SIG-M5 treated with dmso at 0.1 percent for 504 hours (cell line): ENCODE measurements around the gene GLIS1.

Source experiments
- DNase-seq: peaks from one replicate; lab custom pipeline; 2025; ENCODE audit not compliant: unreplicated experiment; lab: John Stamatoyannopoulos, UW

The GLIS1 gene

DNA sequence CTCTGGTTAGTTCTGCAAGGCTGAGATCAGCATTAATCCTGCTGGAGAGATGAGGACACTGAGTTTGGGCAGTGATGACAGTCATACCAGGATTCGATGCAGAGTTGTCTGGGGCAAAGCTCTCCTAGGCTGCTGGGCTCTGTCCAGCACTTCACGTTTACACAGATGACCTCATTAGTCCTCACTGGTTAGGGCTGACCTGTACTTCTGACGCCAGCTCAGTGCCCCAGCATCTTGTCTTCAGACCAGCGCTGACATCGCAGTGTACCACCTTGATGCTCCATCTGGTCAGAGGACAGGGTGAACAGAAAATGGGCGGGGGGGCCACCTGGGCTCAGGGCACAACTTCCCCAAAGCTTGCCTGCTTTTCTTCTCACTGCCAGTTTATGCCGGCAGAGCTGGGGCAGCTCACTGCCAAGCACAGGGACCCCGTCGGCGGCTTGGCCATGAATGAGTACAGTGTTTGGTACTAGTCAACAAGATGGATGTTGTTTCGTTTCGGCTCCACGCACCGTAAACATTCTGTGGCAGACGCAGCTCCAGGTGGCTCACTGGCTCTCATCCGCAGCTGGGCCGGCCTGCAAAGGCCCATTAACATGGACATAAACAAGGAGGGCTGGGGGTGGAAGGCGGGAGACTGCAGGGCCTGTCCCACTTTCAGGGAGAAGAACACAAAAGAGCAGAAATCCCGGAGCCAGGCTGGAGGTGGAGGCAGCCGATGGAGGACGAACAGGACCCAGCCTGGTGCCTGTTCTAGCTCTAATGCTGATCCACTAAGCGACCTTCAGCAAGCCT is 118.7 kb downstream of the GLIS1 start:
- DNase-seq: no peak

DNA sequence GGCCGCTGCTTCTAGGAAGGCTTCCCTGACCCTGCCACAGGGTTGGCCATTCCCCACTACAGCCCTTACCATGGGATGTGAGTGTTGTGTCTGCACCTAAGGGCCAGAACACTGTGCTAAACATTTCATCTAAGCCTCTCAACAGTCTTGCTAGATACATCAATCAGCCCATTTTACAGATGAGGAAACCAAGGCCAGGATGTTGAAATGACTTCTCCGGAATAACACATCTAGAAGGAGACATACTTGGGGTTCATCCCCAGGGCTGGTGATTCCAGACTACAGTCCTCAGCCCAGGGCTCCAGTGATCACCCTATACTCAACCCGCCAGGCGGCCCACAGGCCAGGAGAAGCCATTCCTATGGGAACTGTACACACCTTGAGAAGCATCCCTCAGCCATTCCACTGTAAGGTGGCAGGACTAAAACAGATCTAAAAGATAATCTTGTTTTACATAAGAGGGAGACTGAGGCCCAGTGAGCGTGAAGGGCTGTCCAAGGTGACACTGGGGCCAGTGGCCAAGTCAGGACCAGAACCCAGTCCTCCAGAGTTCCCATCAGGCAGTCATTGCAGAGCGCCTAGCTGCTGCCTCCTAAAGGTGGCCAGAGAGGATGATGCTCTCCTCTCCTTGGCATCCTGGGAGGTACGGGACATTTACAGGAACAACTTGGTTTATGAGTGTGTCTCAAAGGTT is 119.5 kb downstream of the GLIS1 start:
- no peak for DNase-seq

DNA sequence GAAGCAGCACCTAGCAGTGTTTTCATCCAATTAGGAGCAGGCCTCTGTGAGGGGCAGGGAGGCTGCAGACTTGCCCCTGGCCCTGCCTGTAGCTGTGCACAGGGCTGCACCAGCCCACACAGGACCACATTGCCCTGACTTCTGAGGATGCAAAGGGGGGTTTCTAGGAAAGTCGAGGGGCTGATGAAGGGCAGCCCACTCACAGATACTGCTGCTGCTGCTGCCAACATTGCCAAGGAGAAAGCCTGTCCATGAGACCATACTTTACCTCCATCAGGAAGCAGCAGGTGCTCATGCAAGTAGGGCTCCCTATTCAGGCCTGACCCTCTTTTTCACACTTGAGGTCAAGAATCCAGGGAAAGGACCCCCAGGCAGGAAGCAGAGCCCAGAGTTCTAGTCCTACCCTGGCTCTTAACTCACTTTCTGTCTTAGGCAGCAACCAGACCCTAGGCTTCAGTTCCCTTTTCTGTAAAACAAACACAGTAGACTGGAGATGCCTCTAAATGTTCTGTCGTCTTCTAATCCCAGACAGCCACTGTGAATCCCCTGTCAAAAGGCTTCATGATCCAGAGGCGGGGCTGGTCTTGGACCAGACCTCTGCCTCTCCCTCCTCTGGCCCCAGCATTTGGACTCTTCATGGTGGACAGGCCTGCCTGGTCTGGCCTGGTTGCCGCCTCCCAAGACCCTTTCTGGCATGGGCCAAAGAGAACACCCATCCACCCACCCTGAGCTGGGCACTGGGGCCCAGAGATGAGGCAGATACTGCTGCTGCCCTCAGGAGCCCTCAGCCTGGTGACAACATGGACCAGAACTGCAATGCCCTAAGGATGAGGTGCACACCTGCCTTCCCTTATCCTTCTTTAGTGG is 120.2 kb downstream of the GLIS1 start:
- DNase-seq: no peak

DNA sequence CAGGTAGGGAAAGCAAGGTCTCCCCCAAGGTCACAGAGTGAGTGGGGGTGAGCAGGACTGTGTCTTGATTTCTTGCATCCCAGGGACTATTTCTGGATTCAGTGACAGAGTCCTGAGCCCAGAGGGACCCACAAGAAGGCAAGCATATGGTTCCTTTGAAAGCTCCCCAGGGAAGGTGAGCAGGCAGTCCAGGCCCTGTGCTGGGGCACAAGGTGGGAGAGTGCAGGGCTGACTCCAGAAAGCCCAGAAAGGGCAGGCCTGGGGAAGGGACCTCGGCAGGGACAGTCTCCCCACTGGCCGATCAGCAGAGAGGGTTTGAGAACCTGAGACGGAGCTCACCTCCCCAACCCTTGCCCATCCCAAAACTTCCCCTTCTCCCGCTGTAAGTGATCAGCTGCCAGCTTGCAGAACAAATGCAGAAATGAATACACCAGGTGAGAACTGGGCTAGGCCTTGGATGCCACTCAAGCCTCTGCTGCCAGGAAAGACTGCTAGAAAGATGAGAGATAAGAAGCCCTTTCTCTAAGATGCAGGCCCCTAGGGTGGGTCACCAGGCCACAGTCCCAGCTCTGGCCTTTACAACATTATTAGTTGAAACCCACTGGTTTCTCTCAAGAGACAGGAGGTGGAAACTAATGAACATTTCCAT is 121.0 kb downstream of the GLIS1 start:
- no peak for DNase-seq

DNA sequence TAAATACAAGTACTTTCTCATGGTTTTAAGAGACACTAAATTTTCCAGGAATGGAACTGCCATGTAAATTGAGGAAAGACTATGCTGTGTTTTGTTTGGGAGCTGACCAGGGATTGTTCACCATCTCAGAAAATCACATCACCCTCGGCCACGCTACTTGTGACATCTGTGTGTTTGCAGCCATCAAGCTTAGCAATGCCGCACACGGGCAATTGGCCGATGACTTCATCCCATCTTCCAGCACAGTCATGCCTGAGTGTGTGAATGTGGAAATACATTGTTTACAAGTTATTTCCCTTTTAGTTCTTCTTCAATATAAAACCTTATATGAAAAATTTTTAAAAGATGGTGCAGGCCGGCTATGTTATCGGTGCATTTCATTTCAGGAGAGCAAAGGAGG is 121.6 kb downstream of the GLIS1 start:
- no peak for DNase-seq

DNA sequence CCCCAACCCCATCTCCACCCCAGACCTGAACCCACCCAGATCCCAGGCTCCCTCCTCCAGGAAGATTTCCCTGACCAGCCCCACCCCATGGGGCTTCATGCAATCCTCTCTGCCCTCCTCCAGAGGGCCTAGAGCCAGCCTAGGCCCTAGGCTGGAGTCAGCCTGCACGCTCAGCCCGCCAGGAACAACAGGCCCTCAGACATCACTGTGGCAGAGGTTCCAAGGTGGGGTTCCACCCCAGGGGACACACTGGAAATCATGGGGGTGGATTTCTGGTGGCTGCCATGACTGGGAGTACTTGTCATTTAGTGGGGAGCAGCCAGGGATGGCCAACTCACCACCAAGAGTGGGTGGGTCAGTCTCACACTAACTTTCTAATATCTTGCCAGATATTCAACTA is 122.0 kb downstream of the GLIS1 start:
- no peak for DNase-seq

DNA sequence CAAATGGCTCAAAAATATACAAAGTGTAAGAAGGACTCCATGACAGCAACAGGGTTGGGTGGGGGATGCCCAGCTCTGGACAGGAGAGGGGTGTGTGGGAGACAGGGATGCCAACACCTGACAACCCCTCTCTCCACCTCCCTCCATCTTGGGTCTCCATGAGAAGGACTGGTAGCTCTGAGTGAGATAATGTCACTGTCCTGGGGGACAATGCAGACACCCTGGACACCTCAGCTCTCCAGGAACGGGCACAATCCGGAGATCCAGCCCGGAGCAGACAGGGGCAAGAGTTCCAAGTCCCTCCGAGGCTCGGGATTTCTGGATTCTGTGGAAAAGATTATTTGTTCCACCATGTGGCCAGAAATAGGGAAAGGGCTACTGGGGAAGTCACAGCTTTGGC is 122.5 kb downstream of the GLIS1 start:
- no peak for DNase-seq

DNA sequence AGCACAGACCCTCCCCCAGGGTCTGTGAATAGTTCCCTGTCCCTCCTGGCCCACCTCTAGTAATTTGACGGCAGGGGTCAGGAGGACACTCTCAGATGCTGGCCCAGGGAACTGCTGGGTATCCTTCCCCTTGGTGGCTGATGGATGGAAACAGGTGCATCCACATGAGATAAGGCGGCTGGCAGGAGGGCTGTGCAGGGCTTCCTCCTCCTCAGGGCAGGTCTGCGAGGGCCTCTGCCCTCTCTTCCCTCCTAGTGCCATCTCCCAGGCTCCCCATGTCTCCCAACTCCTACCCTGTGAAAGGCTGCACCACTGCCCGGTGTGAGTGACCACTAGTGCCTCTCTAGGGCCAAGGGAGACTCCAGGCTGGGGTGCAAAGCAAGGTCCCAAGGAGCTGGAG is 123.9 kb downstream of the GLIS1 start:
- no peak for DNase-seq

DNA sequence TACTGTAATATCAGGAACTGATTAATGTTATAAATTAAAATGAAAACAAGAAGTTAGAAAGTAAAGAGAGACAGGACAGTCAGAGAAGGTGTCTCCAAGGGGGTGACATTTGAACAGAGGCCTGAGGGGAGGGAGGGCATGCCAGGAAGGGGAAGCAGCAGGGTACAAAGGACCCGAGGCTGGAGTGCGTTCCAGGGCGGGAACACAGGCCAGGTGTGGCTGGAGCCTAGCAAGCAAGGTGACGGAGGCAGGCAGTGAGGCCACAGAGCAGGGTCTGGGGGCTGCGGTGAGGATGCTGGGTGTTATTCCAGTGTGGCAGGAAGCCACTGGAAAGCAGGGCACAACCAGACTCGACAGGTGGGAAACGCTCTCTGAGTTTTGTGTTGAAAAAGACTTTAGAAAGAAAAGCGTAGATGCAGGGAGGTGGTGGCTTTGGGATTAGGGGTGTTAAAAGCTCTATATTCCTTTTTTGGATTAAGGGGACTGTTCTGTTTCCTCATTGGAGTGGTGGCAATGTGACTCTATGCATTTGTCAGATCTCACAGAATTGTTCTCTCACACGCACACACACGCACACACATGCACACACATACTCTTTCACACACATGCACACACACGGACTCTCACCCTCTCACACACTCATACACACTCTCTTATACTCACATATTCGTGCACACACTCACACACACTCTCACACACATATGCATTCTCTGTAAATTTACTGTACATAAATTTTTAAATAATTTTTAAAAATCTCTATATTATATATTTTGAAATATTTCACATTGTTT is 124.5 kb downstream of the GLIS1 start:
- DNase-seq: no peak

DNA sequence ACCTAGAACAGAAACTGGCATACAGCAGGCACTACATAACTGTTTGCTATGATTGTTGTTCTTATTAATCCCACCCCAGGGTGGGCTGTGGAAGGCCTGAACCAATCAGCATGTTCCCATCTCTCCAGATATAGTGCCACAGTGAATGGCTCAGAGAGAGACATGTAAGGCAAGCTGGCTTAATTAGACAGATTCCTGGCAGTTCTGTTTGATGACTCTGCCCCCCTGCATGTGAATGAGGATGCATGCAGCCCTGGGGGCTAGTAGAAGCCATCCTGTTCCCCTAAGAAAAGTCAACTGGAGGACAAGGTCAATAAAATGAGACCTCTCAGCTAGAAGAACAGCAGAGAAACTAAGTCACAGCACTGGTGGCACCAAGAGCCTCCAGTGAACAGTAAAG is 130.3 kb downstream of the GLIS1 start:
- no peak for DNase-seq

DNA sequence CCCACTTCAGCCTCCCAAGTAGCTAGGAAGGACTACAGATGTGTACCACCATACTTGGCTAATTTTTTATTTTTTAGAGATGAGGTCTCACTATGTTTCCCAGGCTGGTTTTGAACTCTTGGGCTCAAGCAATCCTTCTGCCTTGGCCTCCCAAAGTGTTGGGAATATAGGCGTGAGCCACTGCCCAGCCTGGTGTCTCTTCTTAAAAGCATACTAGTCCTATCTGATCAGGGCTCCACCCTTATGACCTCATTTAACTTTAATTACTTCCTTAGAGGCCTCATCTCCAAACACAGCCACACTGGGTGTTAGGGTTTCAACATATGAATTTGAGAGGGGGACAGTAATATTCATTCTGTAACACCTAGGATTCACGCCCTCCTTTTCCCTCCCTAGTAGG is 130.9 kb downstream of the GLIS1 start:
- DNase-seq: no peak

DNA sequence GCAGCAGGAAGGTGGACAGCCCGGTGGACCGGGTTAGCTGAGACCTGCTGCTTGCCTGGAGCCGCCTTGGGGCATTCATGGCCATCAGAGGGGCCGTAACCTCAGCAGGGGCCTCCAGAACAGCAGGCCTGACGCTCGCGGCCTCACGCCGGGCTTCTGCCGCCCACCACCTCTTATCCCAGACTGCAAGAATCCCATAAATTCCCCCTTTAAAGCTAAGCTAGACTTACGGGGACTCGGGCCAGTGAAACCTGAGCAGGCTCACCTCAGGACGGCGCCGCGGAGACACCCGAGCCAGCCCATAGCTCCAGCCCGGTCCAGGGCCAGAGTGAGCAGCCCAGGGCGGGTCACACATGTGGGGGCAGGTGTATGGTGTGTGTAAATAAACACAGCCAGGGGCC is 132.3 kb downstream of the GLIS1 start:
- no peak for DNase-seq

DNA sequence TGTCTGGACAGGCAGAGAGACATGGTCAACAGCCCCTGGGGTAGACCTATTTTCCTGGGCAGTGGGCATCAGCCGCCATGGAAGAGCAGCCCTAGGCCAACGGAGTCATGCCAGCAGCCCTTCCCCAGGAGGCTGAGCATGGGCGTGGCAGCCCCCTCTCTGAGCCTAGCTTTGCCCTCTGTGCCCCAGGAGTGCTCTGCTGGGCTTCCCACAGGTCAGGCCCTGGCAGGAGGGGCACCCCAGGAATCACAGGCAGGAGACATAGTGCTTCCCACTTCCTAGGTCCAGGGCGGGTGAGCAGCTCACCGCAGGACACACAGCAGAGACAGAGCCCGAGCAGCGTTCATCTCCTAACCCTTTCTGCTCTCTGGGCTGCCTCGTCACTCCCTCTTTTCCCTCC is 132.8 kb downstream of the GLIS1 start:
- no peak for DNase-seq

DNA sequence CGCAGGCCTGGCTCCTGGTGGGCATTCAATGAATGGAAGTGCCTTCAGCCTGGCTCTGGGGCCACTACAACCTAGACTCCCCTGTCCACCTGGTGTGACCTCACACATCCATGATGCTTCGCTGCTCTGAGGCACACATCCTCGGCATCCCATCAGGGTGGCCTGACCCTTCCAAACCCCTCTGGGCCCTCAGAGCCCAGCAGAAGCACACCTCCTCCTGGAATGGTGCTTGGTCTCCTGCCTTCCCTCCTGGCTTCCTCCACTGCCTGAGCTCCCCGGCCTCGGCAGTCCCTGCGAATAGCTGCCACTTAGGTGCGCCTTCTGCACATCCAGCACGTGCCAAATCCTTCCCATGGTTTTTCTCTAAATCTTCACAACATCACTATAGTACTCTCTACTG is 133.8 kb downstream of the GLIS1 start:
- no peak for DNase-seq

DNA sequence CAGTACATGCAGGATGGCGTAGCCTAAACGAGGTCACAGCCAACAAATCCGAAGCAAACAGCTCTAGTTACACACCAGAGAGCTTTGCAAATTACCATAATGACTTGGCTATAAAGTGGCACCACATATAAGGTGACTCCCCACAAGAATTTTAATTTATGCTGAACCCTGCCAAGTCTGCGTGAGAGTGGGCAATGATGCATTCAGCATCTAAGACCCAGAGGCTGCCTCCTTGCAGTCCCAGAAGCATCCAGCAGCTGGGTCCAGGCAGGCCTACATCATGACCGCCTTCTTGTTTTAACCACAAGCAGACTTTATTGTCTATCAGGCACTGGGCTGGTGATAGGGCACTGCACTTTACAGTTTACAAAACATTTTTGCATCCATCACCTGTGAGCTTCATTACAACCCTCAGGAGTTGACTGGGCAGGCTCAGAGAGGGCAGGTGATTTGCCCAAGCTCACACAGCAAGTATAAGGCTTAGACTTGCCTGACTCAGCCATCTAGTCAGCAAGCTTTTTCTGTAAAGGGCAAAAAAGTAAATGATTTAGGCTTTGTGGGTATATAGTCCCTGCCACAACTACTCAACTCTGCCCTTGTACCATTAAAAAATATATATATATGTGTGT is 134.6 kb downstream of the GLIS1 start:
- DNase-seq: no peak

DNA sequence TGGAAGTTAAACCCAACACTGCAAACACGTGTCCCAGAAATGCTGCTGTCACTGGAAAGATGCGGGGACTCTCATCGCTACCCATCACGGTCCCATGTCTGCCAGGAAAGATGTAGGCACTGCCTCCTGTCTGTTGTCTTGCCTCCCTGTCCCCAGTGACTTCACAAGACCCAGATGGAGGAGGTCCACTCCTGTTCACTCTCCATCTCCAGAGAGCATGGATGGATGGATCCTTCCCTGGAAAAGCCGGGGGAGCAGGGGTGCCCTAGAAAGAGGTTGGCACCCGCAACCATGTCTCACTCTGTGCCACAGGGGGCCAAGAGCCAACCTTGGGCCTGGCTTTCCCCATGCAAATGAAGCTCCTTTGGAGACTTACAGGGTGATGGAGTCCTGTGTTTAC is 135.5 kb downstream of the GLIS1 start:
- DNase-seq: no peak

DNA sequence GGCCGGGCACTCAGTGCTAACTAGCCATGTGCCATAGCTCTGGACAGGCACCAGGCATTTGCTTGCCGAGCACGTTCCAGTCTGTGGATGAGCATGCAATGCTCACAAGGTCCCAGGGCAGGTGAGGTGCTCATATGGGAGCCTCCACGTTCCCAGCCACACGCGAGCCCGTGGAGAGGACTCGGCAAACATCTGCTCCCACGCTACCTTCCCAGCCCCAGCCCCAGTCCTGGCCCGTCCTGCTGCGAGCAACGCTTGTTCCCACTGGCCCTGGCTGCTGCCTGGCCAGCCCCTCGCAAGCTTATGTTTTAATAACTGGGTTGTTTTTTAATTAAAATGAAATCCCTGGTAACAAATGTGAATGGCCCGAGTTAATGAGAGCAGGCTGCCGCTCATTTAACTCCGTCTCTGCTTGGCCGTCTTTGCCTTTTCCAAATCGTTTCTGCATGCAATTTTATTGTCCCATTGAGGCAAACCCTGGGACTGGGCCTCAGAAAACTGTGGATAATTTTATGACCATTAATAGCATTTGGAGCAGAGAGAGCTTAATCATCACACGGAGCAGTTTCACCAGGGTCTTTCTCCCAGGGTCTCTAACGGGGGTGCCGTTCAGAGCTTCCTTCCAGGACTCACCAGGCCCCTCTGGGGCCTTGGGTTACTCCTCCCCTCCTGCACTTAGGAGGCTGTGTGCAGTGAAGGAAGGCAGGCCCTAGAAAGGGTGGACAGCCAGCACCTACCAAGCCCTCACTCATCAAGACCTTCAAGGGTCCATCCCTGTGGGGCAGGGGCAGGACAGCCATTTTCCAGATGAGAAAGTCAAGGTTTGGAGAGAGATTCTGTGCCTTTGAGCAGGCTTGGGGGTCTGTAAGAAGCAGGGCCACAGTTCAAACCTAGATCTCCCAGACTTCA is 136.8 kb downstream of the GLIS1 start:
- DNase-seq: no peak

DNA sequence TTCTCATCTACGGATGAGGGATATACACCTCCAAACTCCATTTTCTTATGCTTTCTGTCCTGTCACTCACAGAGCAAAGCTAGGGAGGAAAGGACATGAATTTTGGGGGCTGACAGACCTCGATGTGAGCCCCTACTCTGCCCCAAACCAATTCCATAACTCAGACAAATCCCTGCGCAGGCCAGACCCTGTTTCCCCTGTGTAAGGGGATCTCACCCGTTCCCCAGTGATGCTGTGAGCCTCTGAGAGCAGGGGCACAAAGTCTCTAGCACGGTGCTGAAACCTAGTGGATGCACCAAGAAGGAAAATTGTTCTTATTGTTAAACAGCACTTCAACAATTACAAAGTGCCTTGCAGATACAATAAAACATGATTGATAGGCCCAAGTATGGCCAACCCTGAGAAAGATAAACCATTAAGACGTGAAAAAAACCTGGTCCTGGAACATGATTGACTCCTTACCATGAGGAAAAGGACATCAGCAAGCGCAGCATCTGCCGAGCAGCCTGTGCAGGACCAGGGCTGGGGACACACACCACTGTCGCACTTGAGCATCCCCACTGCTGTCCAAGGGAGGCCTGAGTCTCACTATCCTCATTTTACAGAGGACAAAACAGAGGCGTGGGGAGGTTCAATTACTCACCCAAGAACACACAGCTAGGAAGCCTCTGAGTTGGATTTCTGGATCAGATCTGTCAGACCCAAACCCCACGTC is 137.8 kb downstream of the GLIS1 start:
- no peak for DNase-seq
